ENCODE data around the gene BIRC6.
"Not testable (repeated sequence)": the region's sequence is repeated elsewhere in the genome, so short reads cannot be mapped to it uniquely, and the experiment has no call there.

The BIRC6 gene

DNA sequence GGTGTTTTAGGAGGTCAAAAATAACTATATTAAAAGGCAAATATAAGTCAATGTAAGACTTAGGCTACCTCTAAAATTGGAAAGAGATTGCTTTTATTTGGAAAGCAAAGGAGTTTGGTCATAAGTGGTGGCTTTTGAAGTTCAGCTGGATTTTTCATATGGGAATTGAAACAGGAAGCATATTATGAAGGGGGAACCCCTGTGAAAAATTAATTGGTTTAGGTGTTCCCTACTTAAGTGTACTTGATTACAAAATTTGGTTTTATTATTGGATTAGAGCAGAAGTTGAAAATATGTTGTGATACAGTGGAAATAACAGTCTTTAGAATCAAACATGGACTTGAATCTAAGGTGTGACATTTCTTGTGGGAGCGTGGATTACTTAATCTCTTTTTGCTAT, 149.6 kb downstream of the BIRC6 start:
- no peak for DNase-seq

DNA sequence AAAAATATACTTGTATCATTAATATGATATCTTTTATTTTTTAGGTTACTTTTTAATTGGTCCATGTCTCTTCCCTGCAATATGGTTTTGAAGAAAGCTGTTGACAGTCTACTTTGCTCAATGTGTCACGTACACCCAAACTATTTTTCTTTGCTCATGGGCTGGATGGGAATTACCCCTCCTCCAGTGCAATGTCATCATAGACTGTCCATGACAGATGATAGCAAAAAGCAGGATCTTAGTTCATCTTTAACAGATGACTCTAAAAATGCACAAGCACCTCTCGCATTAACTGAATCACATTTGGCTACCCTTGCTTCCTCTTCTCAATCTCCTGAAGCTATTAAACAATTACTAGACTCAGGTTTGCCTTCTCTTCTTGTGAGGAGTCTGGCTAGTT, 158.1 kb downstream of the BIRC6 start:
- DNase-seq: no peak

- no peak for DNase-seq
Observed at GRCh38 chr2:32516567-32516966, 159.7 kb downstream of the BIRC6 start.

DNA sequence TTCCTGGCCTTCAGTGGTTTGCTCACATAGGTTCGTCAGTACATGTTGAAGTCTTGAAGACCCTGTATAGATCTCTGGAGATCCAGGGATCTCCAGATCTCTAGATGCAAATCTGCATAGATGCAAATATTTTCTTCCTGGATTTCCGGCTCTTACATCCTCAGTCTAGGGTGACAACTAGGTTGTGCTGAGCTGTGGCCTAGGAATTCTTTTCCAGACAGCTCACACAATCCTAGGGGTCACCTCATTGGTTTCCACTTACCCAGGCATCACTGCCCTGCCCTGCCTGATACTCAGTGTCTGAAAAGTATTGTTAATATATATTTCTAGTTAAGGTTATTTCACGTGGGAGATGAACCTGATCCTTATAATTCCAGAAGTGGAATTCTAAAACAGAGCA, 165.9 kb downstream of the BIRC6 start:
- no peak for DNase-seq

- DNase-seq: no peak
Observed at GRCh38 chr2:32523686-32524085, 166.9 kb downstream of the BIRC6 start.

DNA sequence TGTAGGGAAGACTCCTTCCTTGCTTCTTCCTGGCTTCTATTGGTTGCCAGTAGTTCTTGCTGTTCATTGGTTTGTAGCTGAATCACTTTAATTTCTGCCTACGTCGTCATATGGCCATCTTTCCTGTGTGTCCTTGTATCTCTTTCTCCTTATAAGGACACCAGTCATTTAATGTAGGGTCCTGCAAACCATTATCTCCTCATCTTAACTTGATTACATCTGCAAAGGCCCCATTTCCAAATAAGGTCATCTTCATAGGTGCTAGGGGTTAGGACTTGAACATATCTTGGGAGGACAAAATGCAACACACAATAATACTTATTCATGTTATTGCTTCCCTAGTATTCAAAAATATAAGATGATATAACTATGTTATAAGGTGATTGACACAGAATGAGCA, 175.5 kb downstream of the BIRC6 start:
- DNase-seq: no peak

DNA sequence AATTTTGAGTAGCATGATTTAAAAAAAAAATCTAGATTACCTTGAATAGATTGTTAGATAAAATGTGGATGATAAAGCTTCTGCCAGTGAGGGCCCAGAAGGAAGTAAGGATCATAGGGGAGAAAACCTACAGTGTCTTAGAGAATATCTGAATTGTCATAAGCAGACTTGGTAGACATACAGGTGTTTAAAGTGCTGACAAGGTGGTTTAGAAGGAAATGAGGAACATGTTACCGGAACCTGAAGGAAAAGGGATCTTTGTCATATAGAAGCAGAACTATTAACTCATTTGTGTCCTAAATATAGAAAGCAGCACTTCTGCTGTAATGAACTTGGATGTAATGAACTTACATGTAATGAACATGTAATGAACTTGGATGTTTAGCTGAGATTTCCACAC, 176.1 kb downstream of the BIRC6 start:
- no peak for DNase-seq

DNA sequence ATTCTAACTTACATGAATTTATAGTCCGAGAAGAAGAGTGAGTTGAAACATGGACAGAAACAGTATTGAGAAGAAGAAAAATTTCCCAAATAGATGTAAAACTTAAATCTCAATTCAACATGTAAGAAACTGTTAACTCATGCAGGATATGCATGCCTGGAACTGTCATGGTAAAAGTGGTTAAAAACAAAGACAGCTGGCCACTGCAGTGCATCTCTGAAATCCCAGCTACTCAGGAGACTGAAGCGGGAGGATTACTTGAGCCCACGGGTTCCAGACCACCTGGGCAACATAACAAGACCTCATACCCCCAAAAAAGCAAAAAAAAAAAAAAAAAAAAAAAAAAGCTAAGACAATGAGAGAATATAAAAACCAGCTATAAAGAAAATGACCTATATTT, 178.0 kb downstream of the BIRC6 start:
- no peak for DNase-seq

- no peak for DNase-seq
Observed at GRCh38 chr2:32538735-32539134, 181.9 kb downstream of the BIRC6 start.

DNA sequence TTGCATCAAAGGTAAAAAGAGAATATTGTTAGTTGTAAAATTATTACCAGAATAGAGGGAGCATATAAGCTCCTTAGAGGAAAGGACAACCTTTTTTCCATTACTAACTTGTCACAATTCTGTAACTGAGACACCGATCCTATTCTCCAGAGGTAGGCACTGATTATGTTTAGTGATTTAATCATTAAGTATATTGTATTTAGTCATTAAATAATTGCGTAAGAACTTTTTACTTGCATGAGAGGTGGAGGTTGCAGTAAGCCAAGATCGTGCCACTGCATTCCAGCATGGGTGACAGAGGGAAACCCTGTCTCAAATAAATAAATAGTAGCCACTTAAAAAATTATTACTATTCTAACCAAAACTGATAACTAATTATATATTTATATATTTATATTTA, 195.7 kb downstream of the BIRC6 start:
- not testable (repeated sequence) for DNase-seq

GRCh38 chr2:32553829-32554432, 197.1 kb downstream of the BIRC6 start:
- no peak for DNase-seq

- no peak for DNase-seq
Observed at GRCh38 chr2:32558492-32558891, 201.7 kb downstream of the BIRC6 start.

- no peak for DNase-seq
Observed at GRCh38 chr2:32559136-32559535, 202.3 kb downstream of the BIRC6 start.

GRCh38 chr2:32562906-32563305, 206.1 kb downstream of the BIRC6 start:
- no peak for DNase-seq

- peak; percentile 5 for DNase-seq
Observed at GRCh38 chr2:32564417-32565035, 207.7 kb downstream of the BIRC6 start.

DNA sequence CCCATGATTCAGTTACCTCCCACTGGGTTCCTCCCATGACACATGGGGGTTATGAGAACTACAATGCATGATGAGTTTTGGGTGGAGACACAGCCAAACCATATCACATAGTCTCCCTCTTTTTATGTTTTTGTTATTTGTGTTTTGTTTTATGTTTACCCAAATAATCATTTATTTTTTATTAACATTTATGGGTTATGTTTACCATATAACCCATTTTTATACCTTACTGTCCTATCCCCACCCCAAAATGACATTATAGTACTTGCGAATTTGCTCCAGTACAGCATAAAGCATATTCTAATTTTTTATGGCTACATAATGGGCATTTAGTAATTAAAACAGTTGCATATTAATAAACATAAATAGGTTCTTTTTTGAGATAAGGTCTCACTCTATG, 209.1 kb downstream of the BIRC6 start:
- DNase-seq: no peak

- no peak for DNase-seq
Observed at GRCh38 chr2:32572030-32572429, 215.2 kb downstream of the BIRC6 start.

- DNase-seq: no peak
Observed at GRCh38 chr2:32572737-32573136, 215.9 kb downstream of the BIRC6 start.

- DNase-seq: no peak
Observed at GRCh38 chr2:32591669-32592463, 235.0 kb downstream of the BIRC6 start.

GRCh38 chr2:32594573-32594972, 237.8 kb downstream of the BIRC6 start:
- DNase-seq: no peak

GRCh38 chr2:32611366-32611765, 254.5 kb downstream of the BIRC6 start:
- DNase-seq: no peak

DNA sequence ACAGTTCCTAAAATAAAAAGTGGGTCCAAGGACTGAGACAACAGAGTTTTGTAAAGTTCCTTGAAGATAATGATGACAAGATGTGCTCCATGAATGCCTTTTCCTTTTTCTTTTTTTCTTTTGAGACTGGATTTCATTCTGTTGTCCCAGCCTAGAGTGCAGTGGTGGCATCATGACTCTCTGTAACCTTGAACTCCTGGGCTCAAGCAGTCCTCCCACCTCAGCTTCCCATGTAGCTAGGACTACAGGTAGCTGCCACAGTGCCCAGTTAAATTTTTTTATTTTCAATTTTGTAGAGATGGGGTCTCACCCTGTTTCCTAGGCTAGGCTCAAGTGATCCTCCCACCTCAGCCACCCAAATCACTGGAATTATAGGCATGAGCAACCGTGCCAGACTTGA, 254.9 kb downstream of the BIRC6 start:
- DNase-seq: no peak

GRCh38 chr2:32614084-32614483, 257.3 kb downstream of the BIRC6 start:
- DNase-seq: no peak

GRCh38 chr2:32617599-32618189, 260.9 kb downstream of the BIRC6 start:
- DNase-seq: no peak

Data from stimulated activated CD4-positive, alpha-beta T cell treated with anti-CD3 and anti-CD28 coated beads, Interleukin-15, amount 100 ng/mL, for 24 hours (primary cell).